BLaER1 (cell line): ENCODE data around the gene RNF223.

ENCODE experiments used
- H3K27ac ChIP-seq: shearing (Covaris generic); formaldehyde crosslinking; 2 replicates; pipeline ENCODE4 v1.8.1; 2022
- H3K27me3 ChIP-seq: shearing (Covaris generic); formaldehyde crosslinking; 2 replicates; pipeline ENCODE4 v1.8.1; 2022
- H3K36me3 ChIP-seq: shearing (Covaris generic); formaldehyde crosslinking; 2 replicates; pipeline ENCODE4 v1.8.1; 2022
- H3K4me1 ChIP-seq: shearing (Covaris generic); formaldehyde crosslinking; 2 replicates; pipeline ENCODE4 v1.8.1; 2022
- H3K4me2 ChIP-seq: shearing (Covaris generic); formaldehyde crosslinking; 2 replicates; pipeline ENCODE4 v1.8.1; 2022
- H3K4me3 ChIP-seq: shearing (Covaris generic); formaldehyde crosslinking; 2 replicates; pipeline ENCODE4 v1.8.1; 2022
- H3K9ac ChIP-seq: shearing (Covaris generic); formaldehyde crosslinking; 2 replicates; pipeline ENCODE4 v1.8.1; 2022
- H3K9me3 ChIP-seq: shearing (Covaris generic); formaldehyde crosslinking; 2 replicates; pipeline ENCODE4 v1.8.1; 2022
- H4K20me1 ChIP-seq: shearing (Covaris generic); formaldehyde crosslinking; 2 replicates; pipeline ENCODE4 v1.8.1; 2022
- Cebpa-rat ChIP-seq: shearing (Covaris generic); IDR thresholded peaks from 2 replicates; pipeline ENCODE4 v1.8.1; 2022

RNF223 gene

GRCh38 chr1:1118011-1118875 lies 44.1 kb upstream of the RNF223 start:
- Histone ChIP-seq H3K4me2 (peak overlapping the region; percentile 70), H4K20me1 (no peaks in the 10 kb centered on the region), H3K27ac (no peak overlapping the region), H3K9me3 (peaks cover 13% of the 10 kb centered on the region), H3K36me3 (peaks cover 13% of the 10 kb centered on the region), H3K4me1 (peaks cover 76% of the 10 kb centered on the region), H3K4me3 (no peak overlapping the region), H3K9ac (no peak overlapping the region), H3K27me3 (peaks cover 41% of the 10 kb centered on the region)
- TF ChIP-seq Cebpa-rat: no peak

GRCh38 chr1:1117469-1117831 lies 43.3 kb upstream of the RNF223 start:
- no peak overlapping the region for H3K4me3 ChIP-seq
- no peak overlapping the region for H3K9ac ChIP-seq
- H3K4me2 ChIP-seq: peak overlapping the region; percentile 70
- H3K4me1 ChIP-seq: peaks cover 71% of the 10 kb centered on the region
- no peak for TF ChIP-seq Cebpa-rat
- no peak overlapping the region for H3K27ac ChIP-seq
- H4K20me1 ChIP-seq: no peaks in the 10 kb centered on the region
- peaks cover 21% of the 10 kb centered on the region for H3K9me3 ChIP-seq
- peaks cover 41% of the 10 kb centered on the region for H3K27me3 ChIP-seq
- H3K36me3 ChIP-seq: peaks cover 20% of the 10 kb centered on the region

- Histone ChIP-seq H4K20me1 (no peaks in the 10 kb centered on the region), H3K27ac (no peak overlapping the region), H3K9me3 (peaks cover 26% of the 10 kb centered on the region), H3K4me3 (peak overlapping the region; percentile 81), H3K4me2 (peak overlapping the region; percentile 99), H3K27me3 (peaks cover 41% of the 10 kb centered on the region), H3K36me3 (peaks cover 26% of the 10 kb centered on the region), H3K9ac (peak overlapping the region; percentile 60; the same call in 1 of the 2 replicates), H3K4me1 (peaks cover 71% of the 10 kb centered on the region)
- TF ChIP-seq Cebpa-rat: no peak
Observed at GRCh38 chr1:1116701-1117468, 42.8 kb upstream of the RNF223 start.

- no peaks in the 10 kb centered on the region for H4K20me1 ChIP-seq
- no peak for TF ChIP-seq Cebpa-rat
- H3K4me3 ChIP-seq: peak within 1 kb of the TSS; percentile 81
- H3K4me1 ChIP-seq: peaks cover 71% of the 10 kb centered on the region
- H3K27ac ChIP-seq: peak within 1 kb of the TSS; percentile 80
- peak within 1 kb of the TSS; percentile 99 for H3K4me2 ChIP-seq
- peaks cover 30% of the 10 kb centered on the region for H3K36me3 ChIP-seq
- H3K9ac ChIP-seq: peak within 1 kb of the TSS; percentile 85
- peaks cover 28% of the 10 kb centered on the region for H3K9me3 ChIP-seq
- peaks cover 40% of the 10 kb centered on the region for H3K27me3 ChIP-seq
Observed at GRCh38 chr1:1115786-1116700, 41.9 kb upstream of the RNF223 start, which contains the start of gene C1orf159. Gene C1orf159, minus strand, starts transcription at chr1:1116089. Its CDS starts 24,546 bp downstream, at chr1:1091543.

- peak overlapping the region; percentile 83 for H3K4me2 ChIP-seq
- H3K9ac ChIP-seq: peak overlapping the region; percentile 85; the same call in 1 of the 2 replicates
- no peak for TF ChIP-seq Cebpa-rat
- peak overlapping the region; percentile 80; the same call in 1 of the 2 replicates for H3K27ac ChIP-seq
- H3K9me3 ChIP-seq: peaks cover 28% of the 10 kb centered on the region
- peak overlapping the region; percentile 81 for H3K4me3 ChIP-seq
- peaks cover 38% of the 10 kb centered on the region for H3K27me3 ChIP-seq
- peaks cover 71% of the 10 kb centered on the region for H3K4me1 ChIP-seq
- H4K20me1 ChIP-seq: no peaks in the 10 kb centered on the region
- peaks cover 30% of the 10 kb centered on the region for H3K36me3 ChIP-seq
Observed at GRCh38 chr1:1115136-1115785, 41.2 kb upstream of the RNF223 start.

GRCh38 chr1:1114431-1114830 lies 40.3 kb upstream of the RNF223 start:
- Histone ChIP-seq H4K20me1 (no peaks in the 10 kb centered on the region), H3K27me3 (peaks cover 30% of the 10 kb centered on the region), H3K9ac (no peak overlapping the region), H3K4me1 (peaks cover 71% of the 10 kb centered on the region), H3K4me3 (no peak overlapping the region), H3K4me2 (peak overlapping the region; percentile 83; the same call in 1 of the 2 replicates), H3K36me3 (peaks cover 30% of the 10 kb centered on the region), H3K9me3 (peaks cover 28% of the 10 kb centered on the region), H3K27ac (no peak overlapping the region)
- TF ChIP-seq Cebpa-rat: no peak

GRCh38 chr1:1112237-1112985 lies 38.3 kb upstream of the RNF223 start:
- Histone ChIP-seq H3K27me3 (peaks cover 10% of the 10 kb centered on the region), H4K20me1 (no peaks in the 10 kb centered on the region), H3K4me3 (peak overlapping the region; percentile 29; the same call in 1 of the 2 replicates), H3K4me1 (peaks cover 54% of the 10 kb centered on the region), H3K36me3 (peaks cover 32% of the 10 kb centered on the region), H3K9ac (no peak overlapping the region), H3K9me3 (peaks cover 30% of the 10 kb centered on the region), H3K4me2 (peak overlapping the region; percentile 86), H3K27ac (peak overlapping the region; percentile 69; the same call in 1 of the 2 replicates)
- TF ChIP-seq Cebpa-rat: no peak

GRCh38 chr1:1111516-1112236 lies 37.6 kb upstream of the RNF223 start:
- peaks cover 49% of the 10 kb centered on the region for H3K4me1 ChIP-seq
- H4K20me1 ChIP-seq: no peaks in the 10 kb centered on the region
- H3K9me3 ChIP-seq: peaks cover 37% of the 10 kb centered on the region
- H3K4me2 ChIP-seq: peak overlapping the region; percentile 86
- no peak for TF ChIP-seq Cebpa-rat
- H3K4me3 ChIP-seq: no peak overlapping the region
- H3K27me3 ChIP-seq: peaks cover 4% of the 10 kb centered on the region
- H3K9ac ChIP-seq: peak overlapping the region; percentile 62
- peak overlapping the region; percentile 69 for H3K27ac ChIP-seq
- H3K36me3 ChIP-seq: peaks cover 39% of the 10 kb centered on the region
